ENCODE results near the gene TMIGD3.

TMIGD3 gene

GRCh38 chr1:111507411-111508201 is 4.2 kb upstream of the TMIGD3 start:
- no peak for DNase-seq (ENCODE audit: low spot score)

DNA sequence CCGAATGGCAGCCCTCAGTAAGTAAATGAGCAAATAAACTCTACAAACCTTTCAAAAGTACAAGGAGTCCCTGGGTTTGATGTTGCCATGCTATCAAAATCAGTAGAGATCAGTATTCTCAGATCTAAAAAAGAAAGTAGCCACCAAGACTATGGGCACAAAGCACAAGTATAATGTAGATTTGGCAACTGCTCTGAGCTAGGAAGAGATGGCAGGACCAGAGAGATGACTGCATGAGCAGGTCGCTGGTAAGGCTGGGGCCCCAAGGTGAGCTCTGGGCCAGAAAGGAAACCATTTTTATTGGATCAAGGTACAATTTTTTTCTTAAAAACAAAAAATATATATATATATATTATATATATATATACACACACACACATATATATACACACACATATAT is 3.1 kb upstream of the TMIGD3 start:
- no peak for DNase-seq (ENCODE audit: low spot score)

DNA sequence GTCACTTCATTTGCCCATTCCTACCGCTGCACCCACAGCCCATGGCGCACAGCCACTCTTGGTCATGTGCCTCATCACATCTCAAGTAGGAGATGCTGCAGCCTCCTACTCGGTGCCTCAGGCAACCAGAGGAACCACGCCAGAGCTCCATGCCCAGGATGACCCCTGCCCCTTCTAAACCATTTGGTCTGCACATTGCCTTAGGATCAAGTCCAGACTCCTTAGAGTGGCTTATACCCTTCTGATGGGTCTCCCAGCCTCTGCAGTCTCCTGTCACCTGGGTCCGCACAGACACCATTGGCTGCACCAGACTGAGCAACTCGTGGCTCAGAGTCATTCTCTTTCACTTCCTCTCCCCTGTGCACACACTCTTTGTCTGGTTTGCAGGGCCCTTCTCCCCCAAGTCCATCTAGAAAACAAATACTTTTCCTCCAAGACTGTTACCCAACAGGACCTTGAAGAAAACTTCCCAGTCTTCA is 2.2 kb upstream of the TMIGD3 start:
- no peak for DNase-seq (ENCODE audit: low spot score)

DNA sequence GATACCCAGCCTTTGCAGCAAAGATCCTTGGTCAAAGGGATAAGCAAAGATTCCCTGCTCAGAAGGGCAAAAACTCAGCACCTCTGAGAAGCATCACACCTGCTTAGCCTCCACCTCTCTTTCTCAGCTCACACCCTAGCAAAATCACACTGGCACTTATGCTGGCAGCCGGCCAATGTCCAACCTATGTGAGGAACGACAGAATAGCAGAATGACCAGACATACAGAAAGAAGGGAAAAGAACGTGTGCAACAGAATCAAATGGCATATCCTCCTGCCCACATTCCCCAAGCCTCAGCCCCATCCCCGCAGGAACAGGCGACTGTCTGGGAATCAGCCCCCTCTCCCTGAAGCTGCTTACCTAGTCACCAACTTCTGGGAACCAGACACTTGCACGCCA is 664 bp upstream of the TMIGD3 start:
- DNase-seq (ENCODE audit: low spot score), result no peak

DNA sequence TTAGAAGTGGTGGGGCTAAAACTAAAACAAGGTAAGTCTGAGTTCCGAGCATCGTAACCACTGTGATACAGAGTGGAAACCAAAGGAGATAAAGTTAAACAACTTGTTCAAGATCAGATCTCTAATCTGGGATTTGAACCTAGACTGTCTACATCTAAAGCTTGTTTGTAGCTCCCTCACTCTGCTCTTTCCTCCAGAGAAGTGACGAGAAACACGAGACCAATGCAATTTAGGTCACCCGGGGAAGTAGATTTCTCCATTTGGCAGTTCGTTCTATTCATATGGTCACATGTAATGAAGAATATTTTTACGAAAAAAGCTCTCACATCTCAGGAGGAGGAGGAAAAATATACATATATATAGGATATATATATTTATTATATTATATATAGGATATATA is 1.8 kb downstream of the TMIGD3 start:
- no peak for DNase-seq (ENCODE audit: low spot score)

- DNase-seq (ENCODE audit: low spot score), result no peak
Measured at GRCh38 chr1:111499026-111499785, 4.2 kb downstream of the TMIGD3 start.

DNA sequence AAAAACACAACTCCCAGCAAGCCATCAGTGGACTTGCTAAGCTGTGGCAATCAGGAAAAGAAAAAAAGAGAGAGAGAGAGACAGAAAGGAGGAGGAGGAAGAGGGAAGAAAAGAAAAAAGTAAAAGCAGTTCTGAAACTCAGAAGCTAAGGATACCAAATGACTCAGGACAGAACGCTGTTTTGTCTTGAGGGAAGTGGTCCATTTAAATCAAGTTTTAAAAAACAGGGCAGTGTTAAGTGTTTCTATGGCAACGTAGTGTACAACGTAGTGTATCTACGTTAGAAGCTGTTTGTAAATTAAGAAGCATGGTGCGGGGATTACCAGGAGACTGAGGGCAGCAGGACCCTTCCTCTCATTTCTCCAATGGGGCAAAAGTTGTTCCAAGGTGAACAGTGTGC is 5.8 kb downstream of the TMIGD3 start:
- DNase-seq (ENCODE audit: low spot score), result no peak

DNA sequence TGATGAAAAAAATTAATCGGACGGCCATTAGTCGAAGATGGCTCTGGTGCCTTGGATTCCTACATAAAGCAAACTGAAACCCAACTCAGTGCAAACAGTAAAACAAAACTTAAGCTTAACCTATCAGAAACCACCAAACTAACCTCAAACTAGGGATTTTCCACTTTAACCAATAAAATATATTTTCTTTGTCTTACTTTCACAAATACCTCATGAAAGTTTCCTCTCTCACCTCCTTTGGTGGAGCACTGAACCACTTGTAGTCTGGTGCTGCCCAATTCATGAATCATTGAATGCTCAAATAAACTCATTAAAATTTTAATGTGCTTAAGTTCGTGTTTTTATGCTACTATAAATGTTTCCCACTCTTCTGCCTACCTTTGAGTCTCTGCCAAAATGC is 7.0 kb downstream of the TMIGD3 start:
- no peak for DNase-seq (ENCODE audit: low spot score)

DNA sequence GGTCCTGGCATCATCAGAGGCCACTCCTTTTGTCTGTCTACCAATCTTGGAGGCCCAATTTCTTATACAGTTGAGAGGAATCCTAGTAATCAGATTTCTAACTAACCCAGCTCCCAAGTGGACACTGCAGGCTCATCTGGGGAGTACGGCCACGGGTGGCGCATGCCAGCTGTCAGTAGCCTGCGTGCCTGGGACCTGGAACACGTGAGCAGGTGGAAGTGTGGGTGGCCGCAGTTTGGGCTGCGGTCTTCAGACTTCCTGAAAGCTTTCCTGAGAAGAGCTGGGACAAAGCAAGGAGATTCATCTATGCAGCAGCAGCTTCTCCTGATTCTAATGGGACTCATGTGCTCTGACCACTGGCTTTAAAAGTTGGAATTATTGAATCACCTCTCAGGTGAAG is 12.4 kb downstream of the TMIGD3 start:
- no peak for DNase-seq (ENCODE audit: low spot score)

GRCh38 chr1:111490220-111490619 is 13.2 kb downstream of the TMIGD3 start:
- no peak for DNase-seq (ENCODE audit: low spot score)

DNA sequence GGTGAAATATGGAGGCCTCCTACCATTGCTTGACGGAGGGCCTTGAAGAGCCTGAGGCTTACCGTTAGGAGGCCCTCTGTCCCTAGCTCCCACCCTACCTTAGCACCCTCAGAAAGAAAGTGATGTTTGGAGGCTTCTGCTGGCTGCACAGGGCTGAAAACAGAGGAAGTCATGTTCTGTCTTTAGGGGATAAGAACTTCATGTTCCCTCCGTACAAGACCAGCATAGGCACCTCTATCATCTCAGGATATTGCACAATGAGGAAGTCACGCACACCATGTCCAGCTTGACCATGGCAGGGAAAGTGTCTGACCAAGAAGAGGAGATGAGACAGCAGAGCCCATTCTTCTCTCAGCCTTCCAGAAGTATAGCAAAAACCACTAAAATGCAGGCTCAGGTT is 13.8 kb downstream of the TMIGD3 start:
- no peak for DNase-seq (ENCODE audit: low spot score)

DNA sequence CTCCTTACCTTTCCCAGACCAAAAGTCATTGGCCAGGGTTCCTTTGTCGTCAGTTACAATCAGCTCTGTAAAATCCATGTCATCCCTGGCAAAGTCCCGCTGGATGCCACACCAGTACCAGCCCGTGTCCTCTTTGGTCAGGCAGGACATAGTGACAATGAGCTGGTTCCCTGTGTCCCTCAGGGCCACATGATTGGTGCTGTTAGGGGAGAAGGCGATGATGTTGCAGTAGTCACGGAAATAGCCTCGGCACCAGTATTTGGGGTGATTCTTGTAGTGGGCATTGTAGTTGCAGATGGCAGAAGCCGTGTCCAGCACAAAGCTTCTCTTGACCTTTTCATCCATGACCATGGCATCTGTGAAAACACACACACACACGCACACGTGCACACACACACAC is 14.8 kb downstream of the TMIGD3 start:
- DNase-seq (ENCODE audit: low spot score), result no peak

DNA sequence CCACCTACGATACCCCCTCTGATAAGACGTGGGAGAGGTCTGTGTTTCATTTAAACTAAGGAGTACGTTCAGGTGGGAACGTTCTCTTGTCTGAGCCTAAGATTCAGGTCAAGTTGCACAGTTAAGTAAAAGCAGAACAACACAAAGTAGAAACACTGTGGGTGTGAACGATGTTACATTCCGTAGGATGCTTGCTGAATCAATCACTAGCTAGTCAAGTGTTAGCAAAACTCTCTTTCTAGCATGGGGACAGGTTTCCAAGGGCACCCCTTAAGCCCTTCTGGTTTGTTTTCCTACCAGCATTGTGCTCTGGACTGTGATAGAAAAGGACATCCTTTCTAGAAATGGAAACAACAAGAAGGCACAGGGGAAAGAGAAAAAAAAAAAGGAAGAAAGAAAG is 16.3 kb downstream of the TMIGD3 start:
- DNase-seq (ENCODE audit: low spot score), result no peak

GRCh38 chr1:111486431-111486830 is 17.0 kb downstream of the TMIGD3 start:
- no peak for DNase-seq (ENCODE audit: low spot score)

DNA sequence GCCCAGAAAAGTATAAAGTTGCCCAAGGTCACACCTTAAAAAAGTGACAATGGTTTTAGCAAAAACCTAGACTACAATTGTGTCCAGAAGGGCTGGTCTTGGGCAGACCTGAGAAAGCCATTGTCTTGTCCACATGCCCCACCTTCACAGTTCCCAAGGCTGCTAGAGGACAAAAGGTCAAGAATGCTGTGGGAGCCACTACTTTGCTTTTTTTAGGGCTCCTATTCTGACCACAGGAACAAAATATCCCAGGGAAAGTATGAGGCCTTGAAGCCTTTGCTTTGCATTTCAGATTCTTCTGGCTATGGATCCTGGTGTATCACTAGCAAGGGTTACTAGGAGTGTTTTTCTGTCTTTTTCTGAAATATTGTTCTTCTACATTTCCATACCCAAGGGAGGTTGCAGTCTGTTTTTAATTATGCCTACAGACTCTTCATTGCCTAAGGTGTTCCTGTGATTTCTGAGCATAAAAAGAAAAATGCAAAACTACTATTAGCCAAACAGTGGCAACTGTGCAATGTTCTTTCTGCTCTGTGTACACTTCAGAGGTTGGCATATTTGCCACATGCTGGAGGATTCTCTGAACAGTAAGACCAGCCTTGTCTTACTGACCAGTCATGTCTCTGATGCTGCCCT is 18.9 kb downstream of the TMIGD3 start:
- DNase-seq (ENCODE audit: low spot score), result no peak

- no peak for DNase-seq (ENCODE audit: low spot score)
Measured at GRCh38 chr1:111483876-111484275, 19.6 kb downstream of the TMIGD3 start.

DNA sequence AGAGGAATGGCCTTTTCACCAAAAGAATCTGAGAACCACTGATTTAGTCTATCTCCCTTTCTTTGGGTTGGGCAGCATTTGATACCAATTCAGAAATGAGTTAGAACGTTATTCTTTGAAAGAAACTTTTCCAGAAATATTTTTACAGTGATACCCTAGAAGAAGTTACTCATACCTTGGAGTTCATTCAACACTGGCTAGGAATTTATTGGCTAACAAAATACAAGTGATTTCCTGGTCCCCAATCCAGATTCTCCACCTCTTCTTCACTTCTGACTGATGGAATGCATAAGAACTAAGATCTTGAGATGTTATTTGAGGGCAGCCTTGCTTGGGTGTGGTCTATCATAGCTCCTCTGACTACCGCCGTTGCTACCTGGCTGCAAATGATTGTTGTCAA is 20.3 kb downstream of the TMIGD3 start:
- DNase-seq (ENCODE audit: low spot score), result no peak

DNA sequence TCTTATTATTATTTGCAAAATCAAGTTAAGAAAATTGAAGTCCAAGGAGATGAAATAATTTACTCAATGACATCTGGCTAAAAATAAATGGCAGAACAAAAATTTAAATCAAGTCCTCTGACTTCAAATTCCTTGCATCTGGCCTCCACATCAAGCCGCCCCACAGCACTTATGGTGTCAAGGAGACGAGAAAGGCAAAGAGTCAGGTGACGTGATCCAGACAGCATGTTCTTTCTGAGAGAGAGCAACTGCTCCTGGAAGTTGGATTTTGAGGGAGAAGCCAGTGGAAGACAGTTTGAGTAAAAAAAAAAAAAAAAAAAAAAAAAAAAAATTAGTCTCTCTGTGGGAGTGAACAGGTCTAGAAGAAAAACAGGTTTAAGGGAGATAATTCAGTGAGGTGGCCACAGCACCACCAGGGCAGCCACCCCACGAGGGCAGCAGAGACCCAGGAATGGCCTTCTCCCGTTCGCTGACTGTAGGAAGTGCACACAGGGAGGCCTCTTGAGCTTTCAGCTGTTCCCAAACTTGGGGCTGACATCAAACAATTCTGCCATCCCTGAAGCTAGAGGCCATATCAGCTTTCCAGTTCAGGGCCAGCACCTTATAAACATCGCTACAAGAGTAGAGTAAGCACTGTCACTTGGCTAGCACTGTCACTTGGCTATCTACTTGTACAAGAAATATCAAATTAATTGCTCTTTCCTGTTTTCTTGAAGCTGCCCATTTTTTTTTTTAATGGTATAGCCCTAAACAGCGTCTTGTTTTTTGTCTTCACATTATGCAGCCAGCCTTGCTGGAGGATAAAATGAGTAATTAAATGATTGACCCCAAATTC is 21.8 kb downstream of the TMIGD3 start:
- DNase-seq (ENCODE audit: low spot score), result peak; percentile 74

- no peak for DNase-seq (ENCODE audit: low spot score)
Measured at GRCh38 chr1:111480674-111481073, 22.8 kb downstream of the TMIGD3 start.

- DNase-seq (ENCODE audit: low spot score), result no peak
Measured at GRCh38 chr1:111476761-111477309, 26.6 kb downstream of the TMIGD3 start.

DNA sequence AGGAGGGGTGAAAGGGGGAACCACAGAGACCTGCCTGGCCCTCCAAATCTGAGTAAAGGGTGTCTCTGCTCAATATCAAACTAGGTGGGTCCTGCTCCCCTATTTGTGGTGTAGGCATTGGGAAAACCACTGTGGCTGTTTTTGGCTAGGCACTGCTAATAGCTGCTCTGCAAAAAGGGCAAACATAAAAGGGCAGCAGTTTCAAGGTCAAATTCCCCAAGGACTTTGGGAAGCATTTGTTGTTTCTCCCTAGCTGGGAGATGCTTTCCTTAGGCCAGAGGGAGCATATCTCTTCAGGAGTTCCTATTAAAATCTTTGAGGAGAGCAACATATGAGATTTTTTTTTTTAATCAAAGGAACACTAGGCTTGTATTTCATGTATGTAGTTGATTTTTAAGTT is 27.2 kb downstream of the TMIGD3 start:
- DNase-seq (ENCODE audit: low spot score), result no peak

DNA sequence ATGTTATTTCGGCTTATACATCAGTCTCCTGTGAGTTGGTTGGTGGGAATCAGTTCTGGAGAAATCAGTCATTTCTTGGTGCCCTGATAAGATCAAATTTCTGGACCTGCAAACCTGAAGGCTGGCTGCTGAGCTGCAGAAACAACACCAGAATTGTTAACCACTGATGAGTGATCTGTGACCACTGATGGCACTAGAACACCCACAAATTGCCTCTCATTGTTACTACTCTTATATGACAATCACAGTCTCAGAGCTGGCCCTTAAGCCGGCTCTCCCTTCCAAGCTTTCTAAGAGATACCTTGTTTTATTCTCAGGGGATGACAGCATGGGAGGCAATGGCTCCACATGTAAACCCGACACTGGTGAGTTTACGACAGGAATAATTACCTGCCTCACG is 27.7 kb downstream of the TMIGD3 start:
- no peak for DNase-seq (ENCODE audit: low spot score)
